ENCODE measurements around the gene GNB1L. TPM values are rescaled to one million over a fixed set of nuclear protein-coding genes. Genes with fewer than 3 reads are reported as not detected.

The GNB1L gene
- total and polyA plus RNA-seq, 8 donors, result 2.1 to 4.8 (median 3.6) TPM

- ATAC-seq (no peak), FAIRE-seq (no peak), DNase-seq (peak in 3 of 6 donors; percentile 9 to 58 (median 50))
- WGBS, 2 donors, result 92 to 94% methylated on average over 36 of the region's 36 CpGs
- Histone ChIP-seq H3K4me3 (no peak overlapping the region), H3K36me3 (no peaks in the 10 kb centered on the region), H3K9me3 (no peaks in the 10 kb centered on the region), H3K27me3 (no peaks in the 10 kb centered on the region), H3K27ac (no peak overlapping the region), H3K4me1 (no peaks in the 10 kb centered on the region)
- no peak for TF ChIP-seq CTCF (IDR thresholded peaks at IDR 0.05)
- intact Hi-C loops (cut with DNase I), result no loop called here
Observed at GRCh38 chr22:19811811-19812771, 42.6 kb downstream of the GNB1L start.

- Histone ChIP-seq H3K9me3 (no peaks in the 10 kb centered on the region), H3K27ac (no peak overlapping the region), H3K27me3 (no peaks in the 10 kb centered on the region), H3K4me3 (no peak overlapping the region), H3K36me3 (no peaks in the 10 kb centered on the region), H3K4me1 (no peaks in the 10 kb centered on the region)
- ATAC-seq, result no peak
- FAIRE-seq, result no peak
- no peak for TF ChIP-seq CTCF (IDR thresholded peaks at IDR 0.05)
- peak in 3 of 6 donors; percentile 1 to 37 (median 6) for DNase-seq
- WGBS, 2 donors, result 88 to 91% methylated on average over 12 of the region's 12 CpGs
- intact Hi-C loops (cut with DNase I), result no loop called here
Observed at GRCh38 chr22:19811211-19811621, 43.5 kb downstream of the GNB1L start.

- WGBS, 2 donors, result 92% methylated on average over 23 of the region's 23 CpGs
- FAIRE-seq (no peak), DNase-seq (peak in 2 of 6 donors; percentile 1 to 43), ATAC-seq (no peak)
- H3K27ac ChIP-seq, result no peak overlapping the region
- no peaks in the 10 kb centered on the region for H3K4me1 ChIP-seq
- no peak overlapping the region for H3K4me3 ChIP-seq
- H3K27me3 ChIP-seq, result no peaks in the 10 kb centered on the region
- H3K36me3 ChIP-seq, result no peaks in the 10 kb centered on the region
- no peak for TF ChIP-seq CTCF (IDR thresholded peaks at IDR 0.05)
- H3K9me3 ChIP-seq, result no peaks in the 10 kb centered on the region
- intact Hi-C loops (cut with DNase I), result no loop called here
Observed at GRCh38 chr22:19810381-19811201, 44.1 kb downstream of the GNB1L start.

- ATAC-seq (no peak), DNase-seq (peak in 1 of 6 donors; percentile 26)
- WGBS, 2 donors, result 87 to 89% methylated on average over 3 of the region's 3 CpGs
Observed at GRCh38 chr22:19809741-19810140, 44.9 kb downstream of the GNB1L start.

More at GRCh38 chr22:19809741-19810140, 44.9 kb downstream of the GNB1L start:
- Histone ChIP-seq H3K4me1 (no peaks in the 10 kb centered on the region), H3K36me3 (no peaks in the 10 kb centered on the region), H3K27me3 (no peaks in the 10 kb centered on the region), H3K27ac (no peak overlapping the region), H3K4me3 (no peak overlapping the region), H3K9me3 (no peaks in the 10 kb centered on the region)
- intact Hi-C loops (cut with DNase I), result no loop called here
- no peak for FAIRE-seq
- no peak for TF ChIP-seq CTCF (IDR thresholded peaks at IDR 0.05)

Data from pancreas (tissue), 10 donors.